ENCODE measurements around the gene ELOVL4. TPM values are rescaled to one million over a fixed set of nuclear protein-coding genes. Genes with fewer than 3 reads are reported as not detected.

ELOVL4 gene
- total and polyA plus RNA-seq, 4 experiments from 2014 or later = 2.7 to 7.4 (median 4.3) TPM

DNA sequence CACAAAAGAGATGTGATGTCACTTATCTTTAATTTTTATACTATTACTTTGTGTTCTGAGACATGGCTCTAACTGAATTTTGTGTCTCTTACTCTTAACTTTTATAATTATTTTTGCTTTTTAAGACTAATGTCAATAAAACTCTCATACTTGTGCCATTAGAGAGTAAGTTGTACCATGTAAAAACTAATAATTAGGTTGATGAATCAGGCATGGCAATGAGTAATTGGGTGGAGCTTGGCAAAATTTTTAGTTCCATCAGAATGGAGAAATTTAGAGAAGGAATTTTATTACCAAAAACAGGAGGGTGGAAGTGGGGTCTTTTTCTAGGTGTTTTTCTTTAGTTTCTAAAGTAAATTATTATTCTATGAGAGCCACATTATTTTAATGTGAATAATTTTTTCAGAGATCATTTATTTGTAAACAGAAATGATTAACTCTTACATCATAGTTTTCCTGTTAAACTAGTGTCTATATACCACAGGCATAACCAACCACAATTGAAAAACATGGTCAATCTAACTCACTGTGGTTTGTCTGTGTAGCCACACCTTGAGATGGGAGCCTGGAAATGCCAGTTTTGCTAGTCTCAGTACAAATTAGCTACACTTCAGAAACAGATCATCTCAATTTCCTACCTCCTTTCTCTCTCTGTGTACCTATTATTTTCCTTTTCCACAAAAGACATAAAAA lies 51.8 kb downstream of the ELOVL4 start:
- Mint-ChIP-seq H3K4me3 (no peak overlapping the region), H3K36me3 (no peaks in the 10 kb centered on the region), H3K9me3 (peaks cover 0 to 26% (median 8%) of the 10 kb centered on the region in 8 donors), H3K27ac (no peak overlapping the region), H3K27me3 (peaks cover 2 to 8% of the 10 kb centered on the region in 2 donors), H3K4me1 (no peaks in the 10 kb centered on the region)
- intact Hi-C loops (cut with micrococcal nuclease) = no loop called here
- H3K4me1 ChIP-seq (ENCODE audit: insufficient read depth, low read length) = no peaks in the 10 kb centered on the region
- H3K27me3 ChIP-seq (ENCODE audit: insufficient read depth, low read length) = no peaks in the 10 kb centered on the region
- H3K4me3 ChIP-seq (ENCODE audit: low read length in 2 of 2) = no peak overlapping the region
- H3K36me3 ChIP-seq (ENCODE audit: insufficient read depth, low read length) = no peaks in the 10 kb centered on the region
- DNase-seq = no peak
- ChIA-PET CTCF (ENCODE audit: partially characterized antibody) (interaction anchor here (0.9 kb wide), 1 partner anchor 19 kb away, joined by 3 read pairs; no protein-coding TSS in a partner anchor), POLR2A (ENCODE audit: partially characterized antibody) (no interaction called here)
- H3K27ac ChIP-seq (ENCODE audit: low read depth, low read length) = no peak overlapping the region
- no peaks in the 10 kb centered on the region for H3K9me3 ChIP-seq (ENCODE audit: control insufficient read depth in 1 of 2, low read length in 2 of 2)

GRCh38 chr6:79894939-79895338 lies 52.4 kb downstream of the ELOVL4 start:
- Histone ChIP-seq H3K4me1 (ENCODE audit: insufficient read depth, low read length) (no peaks in the 10 kb centered on the region), H3K4me3 (ENCODE audit: low read length in 2 of 2) (no peak overlapping the region), H3K9me3 (ENCODE audit: control insufficient read depth in 1 of 2, low read length in 2 of 2) (no peaks in the 10 kb centered on the region), H3K27me3 (ENCODE audit: insufficient read depth, low read length) (no peaks in the 10 kb centered on the region), H3K36me3 (ENCODE audit: insufficient read depth, low read length) (no peaks in the 10 kb centered on the region), H3K27ac (ENCODE audit: low read depth, low read length) (no peak overlapping the region)
- intact Hi-C loops (cut with micrococcal nuclease) = no loop called here
- H3K27me3 Mint-ChIP-seq = peaks cover 2 to 8% of the 10 kb centered on the region in 2 donors
- no peaks in the 10 kb centered on the region for H3K4me1 Mint-ChIP-seq
- no peak overlapping the region for H3K27ac Mint-ChIP-seq
- peaks cover 0 to 32% (median 8%) of the 10 kb centered on the region in 8 donors for H3K9me3 Mint-ChIP-seq
- no peak for DNase-seq
- H3K4me3 Mint-ChIP-seq = no peak overlapping the region
- POLR2A ChIA-PET (ENCODE audit: partially characterized antibody) = no interaction called here
- no peaks in the 10 kb centered on the region for H3K36me3 Mint-ChIP-seq
- CTCF ChIA-PET (ENCODE audit: partially characterized antibody) = no interaction called here

DNA sequence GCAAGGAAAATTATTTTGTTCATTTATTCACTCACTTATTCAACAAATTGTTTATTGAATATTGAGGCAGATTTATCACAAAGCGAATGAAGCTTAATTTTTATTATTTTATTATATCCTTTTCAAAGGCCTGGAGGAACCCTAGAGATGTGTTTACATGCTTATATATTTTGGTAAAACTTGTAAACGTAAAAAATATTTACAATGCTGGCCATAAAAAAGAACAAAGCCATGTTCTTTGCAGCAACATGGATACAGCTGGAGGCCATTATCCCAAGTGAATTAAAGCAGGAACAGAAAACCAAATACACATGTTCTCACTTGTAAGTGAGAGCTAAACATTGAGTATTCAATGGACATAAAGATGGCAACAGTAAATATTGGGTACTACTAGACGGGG lies 58.8 kb downstream of the ELOVL4 start:
- no peak overlapping the region for H3K27ac Mint-ChIP-seq
- H3K27me3 Mint-ChIP-seq = peaks cover 3 to 7% of the 10 kb centered on the region in 2 donors
- Histone ChIP-seq H3K27me3 (ENCODE audit: insufficient read depth, low read length) (no peaks in the 10 kb centered on the region), H3K36me3 (ENCODE audit: insufficient read depth, low read length) (no peaks in the 10 kb centered on the region), H3K4me3 (ENCODE audit: low read length in 2 of 2) (no peak overlapping the region), H3K4me1 (ENCODE audit: insufficient read depth, low read length) (no peaks in the 10 kb centered on the region), H3K9me3 (ENCODE audit: control insufficient read depth in 1 of 2, low read length in 2 of 2) (no peaks in the 10 kb centered on the region), H3K27ac (ENCODE audit: low read depth, low read length) (no peak overlapping the region)
- ChIA-PET POLR2A (ENCODE audit: partially characterized antibody) (no interaction called here), CTCF (ENCODE audit: partially characterized antibody) (interaction anchor here (1.2 to 2.0 kb wide), 2 partner anchors 10 to 19 kb away, joined by 4 to 6 read pairs; no protein-coding TSS in a partner anchor)
- intact Hi-C loops (cut with micrococcal nuclease) = no loop called here
- H3K9me3 Mint-ChIP-seq = peaks cover 0 to 35% (median 10%) of the 10 kb centered on the region in 8 donors
- no peaks in the 10 kb centered on the region for H3K36me3 Mint-ChIP-seq
- H3K4me1 Mint-ChIP-seq = no peaks in the 10 kb centered on the region
- H3K4me3 Mint-ChIP-seq = no peak overlapping the region
- no peak for DNase-seq

GRCh38 chr6:79878142-79878748 lies 69.1 kb downstream of the ELOVL4 start:
- H3K4me1 ChIP-seq (ENCODE audit: insufficient read depth, low read length) = no peaks in the 10 kb centered on the region
- Mint-ChIP-seq H3K4me3 (no peak overlapping the region), H3K27me3 (peaks cover 27 to 42% of the 10 kb centered on the region in 2 donors), H3K27ac (no peak overlapping the region), H3K4me1 (peaks cover 0 to 4% (median 0%) of the 10 kb centered on the region in 4 donors), H3K9me3 (peaks cover 0 to 4% (median 2%) of the 10 kb centered on the region in 8 donors), H3K36me3 (peaks cover 0 to 3% of the 10 kb centered on the region in 2 donors)
- H3K27ac ChIP-seq (ENCODE audit: low read depth, low read length) = no peak overlapping the region
- ChIA-PET POLR2A (ENCODE audit: partially characterized antibody) (no interaction called here), CTCF (ENCODE audit: partially characterized antibody) (interaction anchor here (2.3 kb wide), 1 partner anchor 9 kb away, joined by 10 read pairs; no protein-coding TSS in a partner anchor)
- intact Hi-C loops (cut with micrococcal nuclease) = no loop called here
- no peak overlapping the region for H3K4me3 ChIP-seq (ENCODE audit: low read length in 2 of 2)
- H3K36me3 ChIP-seq (ENCODE audit: insufficient read depth, low read length) = no peaks in the 10 kb centered on the region
- H3K27me3 ChIP-seq (ENCODE audit: insufficient read depth, low read length) = no peaks in the 10 kb centered on the region
- no peaks in the 10 kb centered on the region for H3K9me3 ChIP-seq (ENCODE audit: control insufficient read depth in 1 of 2, low read length in 2 of 2)
- DNase-seq = no peak

GRCh38 chr6:79874531-79875134 lies 72.7 kb downstream of the ELOVL4 start:
- Histone ChIP-seq H3K9me3 (ENCODE audit: control insufficient read depth in 1 of 2, low read length in 2 of 2) (no peaks in the 10 kb centered on the region), H3K4me3 (ENCODE audit: low read length in 2 of 2) (no peak overlapping the region), H3K36me3 (ENCODE audit: insufficient read depth, low read length) (no peaks in the 10 kb centered on the region), H3K27ac (ENCODE audit: low read depth, low read length) (no peak overlapping the region), H3K27me3 (ENCODE audit: insufficient read depth, low read length) (no peaks in the 10 kb centered on the region), H3K4me1 (ENCODE audit: insufficient read depth, low read length) (no peaks in the 10 kb centered on the region)
- Mint-ChIP-seq H3K9me3 (peaks cover 0 to 4% (median 2%) of the 10 kb centered on the region in 8 donors), H3K36me3 (peaks cover 0 to 3% of the 10 kb centered on the region in 2 donors), H3K27ac (no peak overlapping the region), H3K27me3 (peaks cover 25 to 32% of the 10 kb centered on the region in 2 donors), H3K4me3 (no peak overlapping the region), H3K4me1 (peaks cover 3 to 7% (median 5%) of the 10 kb centered on the region in 4 donors)
- no peak for DNase-seq
- POLR2A ChIA-PET (ENCODE audit: partially characterized antibody) = no interaction called here
- intact Hi-C loops (cut with micrococcal nuclease) = no loop called here
- CTCF ChIA-PET (ENCODE audit: partially characterized antibody) = no interaction called here

- ChIA-PET CTCF (ENCODE audit: partially characterized antibody) (interaction anchor here (1.3 to 1.6 kb wide), 2 partner anchors 8 to 233 kb away, joined by 3 to 6 read pairs; no protein-coding TSS in a partner anchor), POLR2A (ENCODE audit: partially characterized antibody) (no interaction called here)
- H3K27me3 Mint-ChIP-seq = peaks cover 17 to 27% of the 10 kb centered on the region in 2 donors
- no peaks in the 10 kb centered on the region for H3K36me3 Mint-ChIP-seq
- DNase-seq = no peak
- intact Hi-C loops (cut with micrococcal nuclease) = no loop called here
- Histone ChIP-seq H3K9me3 (ENCODE audit: control insufficient read depth in 1 of 2, low read length in 2 of 2) (no peaks in the 10 kb centered on the region), H3K36me3 (ENCODE audit: insufficient read depth, low read length) (no peaks in the 10 kb centered on the region), H3K27me3 (ENCODE audit: insufficient read depth, low read length) (no peaks in the 10 kb centered on the region), H3K27ac (ENCODE audit: low read depth, low read length) (no peak overlapping the region), H3K4me1 (ENCODE audit: insufficient read depth, low read length) (peaks cover 3% of the 10 kb centered on the region), H3K4me3 (ENCODE audit: low read length in 2 of 2) (no peak overlapping the region)
- H3K4me3 Mint-ChIP-seq = no peak overlapping the region
- no peaks in the 10 kb centered on the region for H3K9me3 Mint-ChIP-seq
- H3K4me1 Mint-ChIP-seq = peaks cover 7 to 20% (median 9%) of the 10 kb centered on the region in 4 donors
- no peak overlapping the region for H3K27ac Mint-ChIP-seq
Measured at GRCh38 chr6:79872986-79873385, 74.4 kb downstream of the ELOVL4 start.

DNA sequence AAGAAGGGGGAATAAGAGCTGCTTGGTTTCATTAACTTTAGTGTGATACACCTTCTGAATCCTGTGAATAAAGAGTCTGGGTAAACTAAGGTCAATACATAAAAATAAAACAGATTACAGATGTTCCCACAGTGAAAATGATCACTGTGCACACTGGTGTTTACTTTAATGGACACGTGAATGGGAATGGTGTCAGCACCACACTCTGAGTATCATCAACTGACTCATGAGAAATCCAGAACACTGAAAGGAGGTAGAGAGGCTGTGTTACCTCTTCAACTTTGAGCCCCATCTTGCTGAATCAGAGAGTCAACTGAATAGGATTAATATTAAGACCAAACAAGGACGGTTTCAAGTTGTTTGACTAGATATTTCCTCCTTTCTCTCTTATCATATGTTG lies 75.0 kb downstream of the ELOVL4 start:
- CTCF ChIA-PET (ENCODE audit: partially characterized antibody) = interaction anchor here (1.0 kb wide), 1 partner anchor 220 kb away, joined by 4 read pairs; no protein-coding TSS in a partner anchor
- POLR2A ChIA-PET (ENCODE audit: partially characterized antibody) = no interaction called here
- H3K4me3 ChIP-seq (ENCODE audit: low read length in 2 of 2) = no peak overlapping the region
- H3K9me3 ChIP-seq (ENCODE audit: control insufficient read depth in 1 of 2, low read length in 2 of 2) = no peaks in the 10 kb centered on the region
- Mint-ChIP-seq H3K27ac (no peak overlapping the region), H3K4me3 (no peak overlapping the region), H3K36me3 (no peaks in the 10 kb centered on the region), H3K9me3 (no peaks in the 10 kb centered on the region), H3K4me1 (peaks cover 7 to 20% (median 9%) of the 10 kb centered on the region in 4 donors), H3K27me3 (peaks cover 17 to 21% of the 10 kb centered on the region in 2 donors)
- no peak for DNase-seq
- H3K36me3 ChIP-seq (ENCODE audit: insufficient read depth, low read length) = no peaks in the 10 kb centered on the region
- peaks cover 3% of the 10 kb centered on the region for H3K4me1 ChIP-seq (ENCODE audit: insufficient read depth, low read length)
- intact Hi-C loops (cut with micrococcal nuclease) = no loop called here
- no peak overlapping the region for H3K27ac ChIP-seq (ENCODE audit: low read depth, low read length)
- no peaks in the 10 kb centered on the region for H3K27me3 ChIP-seq (ENCODE audit: insufficient read depth, low read length)

All from CD4-positive, alpha-beta memory T cell (primary cell).